Occipital lobe (tissue), 2 donors: ENCODE measurements around the gene TNFAIP8L1. TPM values are rescaled to one million over a fixed set of nuclear protein-coding genes. Genes with fewer than 3 reads are reported as not detected.
"Not testable (repeated sequence)": the region's sequence is repeated elsewhere in the genome, so short reads cannot be mapped to it uniquely, and the experiment has no call there.

ENCODE experiments used
- DNase-seq: peaks from one replicate; lab custom pipeline; 2025; lab: John Stamatoyannopoulos, UW
- total RNA-seq: library from RNA; depleted of rRNA; stranded (reverse); fragments of >200 nt; gene quantifications from one replicate; pipeline ENCODE4 v1.2.3, GENCODE V29; 2014

Gene TNFAIP8L1
- total RNA-seq, 1 donor from 2014 or later: 5.6 TPM

DNA sequence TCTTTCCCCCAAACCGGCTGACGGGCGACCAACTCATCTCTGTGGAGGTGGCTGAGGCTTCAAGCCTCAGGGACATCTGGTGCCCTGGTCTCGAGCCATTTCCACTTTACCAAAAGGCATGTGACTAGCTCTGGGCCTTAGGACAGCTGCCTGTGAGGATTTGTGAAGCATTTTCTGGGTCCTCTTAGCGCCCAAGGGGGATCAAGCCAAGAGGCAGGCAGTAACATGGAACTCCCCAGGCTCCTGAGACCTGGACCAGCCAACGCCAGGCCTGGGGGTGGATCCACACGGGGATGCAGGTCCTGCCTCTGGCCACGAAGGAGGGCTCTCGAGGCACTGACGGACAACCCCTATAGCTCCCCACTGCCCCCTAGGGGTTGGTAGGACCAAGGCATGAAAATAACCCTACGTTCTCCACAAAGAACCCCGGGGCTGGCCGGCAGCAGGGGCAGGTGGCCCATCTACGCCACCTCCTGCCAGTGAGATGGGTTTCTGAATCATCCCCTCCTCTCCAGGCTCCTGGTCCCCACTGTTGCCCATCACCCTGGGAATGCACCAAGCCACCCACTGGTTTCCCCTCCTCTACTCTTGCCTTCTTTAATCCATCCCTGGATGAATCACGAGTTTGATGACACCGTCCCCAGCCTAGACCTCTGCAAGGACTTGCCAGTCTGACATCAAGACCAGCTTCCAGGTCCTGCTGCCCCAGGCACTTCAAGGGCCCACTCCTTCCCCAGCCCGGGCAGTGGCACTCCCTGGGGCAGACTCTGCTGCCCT is 37.8 kb downstream of the TNFAIP8L1 start:
- peak; percentile 43 for DNase-seq

DNA sequence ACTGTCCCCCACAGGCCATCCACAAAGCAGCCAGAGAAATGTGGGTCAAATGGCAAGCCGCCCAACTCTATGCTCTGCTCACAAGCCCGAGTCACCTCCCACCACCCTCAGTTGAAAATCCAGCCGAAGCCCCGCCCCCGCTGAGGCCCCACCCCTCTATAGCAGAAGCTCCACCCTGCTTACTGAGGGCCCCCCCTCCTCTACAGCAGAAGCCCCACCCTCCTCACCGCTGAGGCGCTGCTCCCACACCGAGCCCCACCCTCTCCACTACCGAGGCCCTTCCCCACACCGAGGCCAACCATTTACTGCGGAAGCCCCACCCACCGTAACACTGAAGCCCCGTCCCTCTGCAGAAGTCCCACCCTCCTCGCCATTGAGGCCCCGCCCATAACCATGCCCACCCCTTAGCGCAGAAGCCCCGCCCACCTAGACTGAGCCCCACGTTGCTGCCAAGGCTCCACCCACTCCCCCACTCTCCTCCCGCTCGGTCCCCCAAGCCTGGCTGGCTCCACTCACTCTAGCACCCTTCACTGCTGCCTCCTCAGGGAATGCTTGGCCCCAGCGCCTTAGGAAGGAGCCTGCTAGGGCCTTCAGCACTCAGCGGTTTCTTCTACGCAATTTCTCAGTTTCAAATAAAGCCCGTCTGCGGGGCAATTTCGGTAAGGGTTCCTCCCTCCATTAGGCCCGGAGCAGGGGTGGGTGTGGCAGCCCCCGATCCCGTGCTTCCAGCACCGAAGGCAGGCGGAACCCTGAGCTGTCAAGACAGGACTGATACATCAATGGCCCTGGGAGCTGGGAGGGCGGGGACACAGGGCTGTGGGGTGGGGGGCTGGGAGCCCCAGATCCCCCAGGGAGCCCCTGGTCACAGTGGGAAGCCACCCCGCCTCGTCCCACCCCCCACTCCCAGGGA is 39.8 kb downstream of the TNFAIP8L1 start:
- DNase-seq: no peak

DNA sequence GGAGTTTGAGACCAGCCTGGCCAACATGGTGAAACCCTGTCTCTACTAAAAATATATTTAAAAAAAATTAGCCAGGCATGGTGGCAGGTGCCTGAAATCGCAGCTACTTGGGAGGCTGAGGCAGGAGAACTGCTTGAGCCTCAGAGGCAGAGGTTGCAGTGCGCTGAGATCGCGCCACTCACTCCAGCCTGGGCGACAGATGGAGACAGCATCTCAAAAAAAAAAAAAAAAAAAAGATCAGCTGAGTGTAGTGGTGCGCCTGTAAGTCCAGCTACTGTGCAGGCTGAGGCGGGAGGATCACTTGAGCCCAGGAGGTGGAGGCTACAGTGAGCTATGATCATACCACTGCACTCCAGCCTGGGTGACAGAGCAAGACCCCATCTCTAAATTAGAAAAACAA is 40.7 kb downstream of the TNFAIP8L1 start:
- DNase-seq: not testable (repeated sequence)

DNA sequence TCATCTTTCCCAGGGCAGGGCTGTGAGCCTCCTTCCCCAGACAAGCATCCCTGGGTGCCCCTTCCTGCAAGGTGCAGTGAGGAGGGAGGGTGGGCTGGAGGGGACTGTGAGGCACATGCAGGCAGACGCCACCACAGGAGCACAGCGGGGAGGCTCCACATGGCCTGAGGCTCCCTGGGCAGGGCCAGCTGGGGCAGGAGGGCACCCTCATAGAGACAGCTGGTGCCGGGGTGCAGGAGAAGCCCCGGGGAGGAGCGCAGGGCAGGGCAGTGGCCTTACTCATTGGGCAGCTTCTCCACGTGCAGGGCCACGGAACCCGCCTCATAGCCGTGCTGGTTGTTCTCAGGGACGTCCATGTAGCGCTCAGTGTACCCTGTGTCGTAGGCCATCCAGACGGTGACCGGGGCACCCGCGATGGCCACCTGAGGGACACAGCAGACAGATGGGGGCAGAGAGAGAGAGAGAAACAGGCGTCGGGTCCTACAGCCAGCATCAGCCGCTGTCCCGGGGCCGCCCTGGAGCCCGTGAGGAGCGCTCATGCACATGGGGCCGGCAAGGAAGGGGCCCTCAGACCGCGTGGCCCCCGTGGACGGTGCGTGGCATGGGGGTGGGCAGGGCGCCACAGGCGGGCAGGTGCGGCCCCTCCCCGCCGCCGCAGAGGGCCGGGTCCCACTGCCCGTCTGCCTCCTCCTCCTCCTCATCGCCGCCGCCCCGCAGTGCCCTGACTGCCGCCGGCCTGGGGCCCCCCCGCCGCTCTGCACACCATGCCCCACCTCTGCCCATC is 43.3 kb downstream of the TNFAIP8L1 start:
- DNase-seq: no peak

DNA sequence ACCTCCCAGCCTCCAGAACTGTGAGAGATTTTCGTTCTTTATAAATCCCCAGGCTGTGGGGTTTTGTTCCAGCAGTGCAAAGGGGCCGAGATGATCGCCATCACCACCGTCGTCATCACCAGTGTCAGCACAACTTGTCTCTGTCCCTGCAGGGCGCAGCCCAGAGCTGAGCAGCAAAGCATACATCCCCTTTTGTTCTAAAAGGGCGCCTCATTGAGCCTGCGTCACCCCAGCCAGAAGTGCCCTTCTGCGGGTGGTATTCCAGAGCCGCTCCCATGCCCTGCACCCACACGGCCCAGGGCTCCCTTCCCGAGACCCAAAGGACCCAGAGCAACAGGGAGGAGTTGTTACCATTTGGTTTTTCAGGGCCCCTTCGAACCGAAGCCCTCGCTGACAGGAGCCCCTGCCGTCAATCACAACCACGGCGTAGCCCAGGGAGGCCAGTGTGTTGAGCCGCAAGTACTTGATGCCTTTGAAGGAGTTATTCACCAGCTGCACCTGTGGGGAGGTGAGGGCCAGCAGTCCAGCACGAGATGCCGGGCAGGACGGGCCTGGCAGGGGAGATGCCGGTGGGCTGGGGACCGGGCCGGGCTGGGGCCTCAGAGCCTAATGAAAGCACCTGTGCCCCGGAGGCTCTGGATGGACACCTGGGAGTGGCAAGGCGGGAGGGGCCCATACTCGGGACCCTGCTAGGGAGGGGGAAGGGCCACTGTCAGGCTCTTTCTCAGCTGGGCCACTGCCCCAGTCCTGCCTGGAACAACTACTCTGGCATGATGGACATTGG is 45.2 kb downstream of the TNFAIP8L1 start:
- no peak for DNase-seq

DNA sequence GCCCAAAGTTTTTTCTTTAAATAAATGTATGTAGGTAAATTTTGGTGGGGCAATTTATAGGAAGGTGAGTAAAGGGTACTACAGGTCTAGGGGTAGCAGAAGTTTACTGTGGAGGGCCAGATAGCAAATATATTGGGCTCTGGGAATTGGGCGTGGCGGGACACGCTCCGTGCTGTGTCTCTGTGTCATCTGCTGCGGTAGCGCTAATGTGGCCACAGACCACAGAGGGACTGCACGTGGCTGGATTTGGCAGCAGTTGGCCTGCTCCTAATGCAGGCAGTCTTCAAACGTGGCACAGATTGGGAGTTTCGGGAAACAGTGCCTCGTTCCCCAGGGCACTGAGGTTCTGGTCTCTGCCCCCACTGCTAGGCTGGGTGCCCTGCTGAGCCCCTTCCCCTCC is 47.4 kb downstream of the TNFAIP8L1 start:
- no peak for DNase-seq

DNA sequence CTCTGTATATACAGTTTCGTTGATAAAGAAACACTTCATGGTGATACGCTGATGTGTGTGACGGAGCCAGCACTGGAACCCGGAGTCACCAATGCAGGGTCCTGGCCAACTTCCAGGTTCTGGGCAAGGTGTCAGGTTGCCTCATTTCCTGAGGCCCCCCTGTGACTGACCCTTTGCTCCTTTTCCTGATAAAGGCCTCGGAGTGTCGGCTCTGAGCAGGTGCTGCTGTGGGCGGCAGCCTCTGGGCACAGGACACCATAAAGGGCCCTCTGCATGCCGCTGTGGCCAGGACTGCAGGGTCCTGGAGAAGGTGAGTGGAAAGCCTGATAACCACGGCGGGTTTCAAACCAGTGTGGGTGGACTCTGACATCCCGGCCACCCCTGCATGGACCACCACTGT is 48.1 kb downstream of the TNFAIP8L1 start:
- DNase-seq: no peak

DNA sequence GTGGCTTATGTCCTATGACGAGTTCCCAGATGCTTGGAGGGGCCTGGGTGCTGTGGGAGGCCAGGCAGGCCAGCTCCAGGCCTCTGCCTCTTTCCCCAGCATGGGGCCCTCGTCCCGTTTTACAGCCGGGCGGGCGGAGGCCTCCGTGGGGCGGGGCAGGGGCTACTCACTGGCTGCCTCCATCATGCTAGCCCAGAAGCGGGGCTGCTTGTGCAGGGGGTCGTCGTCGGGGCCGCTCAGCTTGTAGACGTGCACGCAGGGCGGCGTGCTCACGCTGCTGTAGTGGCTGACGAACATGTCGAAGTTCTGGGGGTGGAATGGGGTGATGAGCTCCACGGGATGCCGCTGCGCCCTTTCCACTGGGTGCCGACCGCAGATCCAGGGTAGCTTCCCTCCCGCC is 49.3 kb downstream of the TNFAIP8L1 start:
- no peak for DNase-seq

DNA sequence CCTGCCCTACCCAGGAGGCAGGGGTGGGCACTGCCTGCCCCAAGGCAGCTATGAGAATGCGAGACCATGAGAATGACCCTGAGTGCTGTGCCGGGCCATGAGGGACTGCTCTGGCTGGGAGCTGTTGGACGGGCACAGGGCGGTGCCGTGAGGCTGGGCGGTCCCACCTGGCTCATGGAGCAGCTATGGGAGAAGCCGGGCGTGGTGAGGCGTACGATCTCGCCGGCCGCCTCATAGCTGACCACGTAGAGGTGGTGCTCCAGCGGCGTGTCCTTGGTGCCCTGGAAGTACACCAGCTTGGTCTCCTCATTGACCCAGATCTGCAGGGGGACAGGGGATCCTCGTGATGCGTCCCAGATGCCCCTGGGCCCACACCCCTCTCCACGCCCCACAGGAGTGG is 50.1 kb downstream of the TNFAIP8L1 start:
- DNase-seq: no peak

DNA sequence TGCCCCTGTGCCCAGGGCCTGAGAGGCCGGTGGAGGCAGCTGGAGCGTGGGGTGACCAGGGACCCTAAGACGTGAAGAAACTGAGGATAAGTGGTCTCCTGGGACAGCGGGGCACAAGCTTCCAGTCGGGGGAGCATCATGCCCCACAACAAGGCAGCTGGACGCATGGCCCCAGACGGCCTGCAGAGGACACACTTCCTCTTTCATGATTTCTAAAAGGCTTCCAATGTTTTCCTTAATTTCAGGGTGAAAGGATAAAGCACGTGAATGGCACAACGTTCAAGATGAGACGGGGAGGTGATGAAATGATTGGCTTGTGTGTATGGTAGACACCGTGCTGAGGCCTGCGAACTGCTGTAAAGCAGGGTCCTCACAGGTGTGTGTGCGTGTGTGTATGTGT is 51.0 kb downstream of the TNFAIP8L1 start:
- DNase-seq: no peak

DNA sequence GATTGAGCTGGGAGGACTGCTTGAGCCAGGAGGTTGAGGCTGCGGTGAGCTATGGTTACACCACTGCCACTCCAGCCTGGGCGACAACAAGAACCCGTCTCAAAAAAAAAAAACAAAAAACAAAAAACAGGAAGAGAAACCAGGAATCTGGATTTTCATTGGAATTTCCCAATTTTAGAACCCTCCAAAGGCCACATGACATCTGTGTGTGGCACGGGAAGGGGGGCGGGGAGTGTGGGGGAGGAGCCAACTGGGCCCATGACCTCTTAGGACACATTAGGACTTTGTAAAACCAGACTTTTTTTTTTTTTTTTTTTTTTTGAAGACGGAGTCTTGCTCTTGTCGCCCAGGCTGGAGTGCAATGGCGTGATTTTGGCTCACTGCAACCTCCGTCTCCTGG is 52.1 kb downstream of the TNFAIP8L1 start:
- no peak for DNase-seq

DNA sequence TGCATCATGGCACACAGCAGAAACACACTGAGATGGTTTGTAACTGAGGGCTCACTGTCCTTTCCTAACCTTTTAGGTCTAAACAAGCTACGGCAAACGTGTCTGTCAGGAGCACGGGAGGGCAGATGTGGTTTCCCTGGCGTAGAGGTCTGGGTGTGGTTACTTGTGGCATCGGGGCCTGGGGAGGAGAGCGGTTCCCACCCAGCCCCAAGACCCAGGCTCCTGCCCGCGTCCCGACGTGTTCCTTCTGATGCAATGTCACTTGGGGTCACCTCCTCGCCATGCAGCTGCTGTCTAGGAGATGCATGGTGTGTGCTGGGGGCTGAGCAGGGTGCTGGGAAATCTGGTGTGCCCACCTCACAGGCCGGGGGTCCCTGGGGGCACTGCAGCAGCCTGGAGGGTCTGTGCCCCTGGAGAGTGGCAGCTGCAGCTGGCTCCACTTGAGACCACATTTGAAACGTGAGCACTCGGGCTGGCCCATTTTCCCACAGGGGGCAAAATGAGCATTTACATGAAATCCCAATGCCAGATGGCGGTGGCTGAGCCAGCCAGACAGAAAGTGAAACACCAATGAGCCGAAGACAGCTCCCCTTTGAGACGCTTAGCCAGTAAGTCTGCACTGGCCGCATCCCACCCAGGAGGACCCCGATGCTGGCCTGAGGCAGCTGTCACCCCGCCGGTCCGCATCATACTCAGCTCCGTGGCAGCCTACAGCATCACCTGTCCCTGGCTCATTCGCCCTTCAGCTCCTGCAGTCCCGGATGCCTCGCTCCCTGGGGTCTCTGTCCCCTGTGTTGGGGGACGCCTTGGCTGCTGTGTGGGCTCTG is 53.1 kb downstream of the TNFAIP8L1 start:
- no peak for DNase-seq

DNA sequence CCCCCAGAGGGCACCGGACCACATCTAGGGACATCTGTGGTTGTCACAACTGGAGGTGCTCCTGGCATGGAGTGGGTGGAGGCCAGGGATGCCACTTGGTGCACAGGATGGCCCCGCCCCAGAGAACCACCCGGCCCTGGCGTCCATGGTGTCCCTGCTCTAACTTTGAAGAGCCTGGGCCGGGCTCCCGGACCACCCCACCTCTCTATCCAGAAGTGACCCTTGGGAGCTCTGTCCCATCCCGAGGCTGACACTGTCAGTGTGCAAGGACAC is 53.7 kb downstream of the TNFAIP8L1 start:
- no peak for DNase-seq

DNA sequence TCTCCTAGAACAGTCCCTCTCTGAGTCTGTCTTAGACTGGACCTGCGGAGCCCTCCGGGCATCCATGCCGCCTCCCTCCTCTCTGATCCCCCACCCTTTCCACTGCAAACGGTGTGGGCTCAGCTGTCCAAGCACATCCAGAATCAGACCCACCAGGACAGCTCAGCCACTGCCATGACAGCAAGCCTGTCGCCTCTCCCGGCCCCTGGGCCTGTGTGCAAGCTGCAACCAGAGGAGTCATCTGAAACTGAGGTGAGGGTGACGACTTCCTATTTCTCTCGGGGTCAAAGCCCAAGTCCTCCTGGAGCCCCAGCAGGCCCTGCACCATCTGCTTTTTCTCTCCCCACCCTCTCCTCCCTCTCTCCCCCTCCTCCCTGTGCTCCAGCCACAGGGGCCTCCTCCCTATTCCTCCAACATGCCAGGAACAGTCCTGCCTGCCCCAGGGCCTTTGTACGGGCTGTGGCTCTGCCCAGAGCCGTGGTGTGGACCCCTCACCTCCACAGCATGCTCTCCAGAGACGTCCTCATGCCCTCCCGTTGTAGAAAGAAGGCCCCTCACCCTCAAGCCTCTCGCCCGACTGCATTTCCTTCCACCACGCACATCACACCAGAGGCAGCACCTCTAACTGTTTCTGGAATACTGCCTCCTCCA is 54.3 kb downstream of the TNFAIP8L1 start:
- DNase-seq: no peak

DNA sequence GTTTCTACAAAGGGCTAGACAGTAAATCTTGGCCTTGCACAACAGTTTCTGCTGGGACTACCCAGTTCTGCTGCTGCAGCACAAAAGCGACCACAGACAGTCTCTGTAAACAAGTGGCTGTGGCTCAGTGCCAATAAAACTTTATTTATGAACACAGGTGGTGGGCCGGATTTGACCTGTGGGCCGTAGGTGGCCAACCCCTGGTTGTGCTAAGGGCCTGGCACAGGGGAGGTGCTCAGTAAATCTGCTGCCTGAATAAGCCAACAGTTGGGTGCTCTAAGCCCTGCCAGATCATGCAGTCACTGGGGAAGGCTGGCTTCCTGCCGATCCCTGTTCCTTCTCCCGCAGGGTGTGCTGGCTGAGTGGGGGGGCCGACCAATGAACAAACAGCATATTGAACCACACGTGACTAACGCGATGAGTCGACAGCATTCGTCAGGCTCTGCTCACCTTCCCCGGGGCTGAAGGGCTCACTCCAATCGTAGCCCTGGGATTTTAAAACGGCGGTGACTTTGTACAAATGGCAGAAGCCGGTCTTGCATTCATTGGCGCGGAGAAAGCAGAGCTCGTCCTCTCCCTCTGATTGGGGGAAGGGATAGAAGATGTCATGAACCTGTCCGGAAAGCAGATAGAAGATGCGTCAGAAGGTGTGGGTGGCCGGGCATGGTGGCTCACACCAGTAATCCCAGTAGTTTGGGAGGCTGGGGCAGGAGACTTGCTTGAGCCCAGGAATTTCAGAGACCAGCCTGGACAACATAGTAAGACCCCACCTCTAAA is 55.1 kb downstream of the TNFAIP8L1 start:
- DNase-seq: peak; percentile 46

DNA sequence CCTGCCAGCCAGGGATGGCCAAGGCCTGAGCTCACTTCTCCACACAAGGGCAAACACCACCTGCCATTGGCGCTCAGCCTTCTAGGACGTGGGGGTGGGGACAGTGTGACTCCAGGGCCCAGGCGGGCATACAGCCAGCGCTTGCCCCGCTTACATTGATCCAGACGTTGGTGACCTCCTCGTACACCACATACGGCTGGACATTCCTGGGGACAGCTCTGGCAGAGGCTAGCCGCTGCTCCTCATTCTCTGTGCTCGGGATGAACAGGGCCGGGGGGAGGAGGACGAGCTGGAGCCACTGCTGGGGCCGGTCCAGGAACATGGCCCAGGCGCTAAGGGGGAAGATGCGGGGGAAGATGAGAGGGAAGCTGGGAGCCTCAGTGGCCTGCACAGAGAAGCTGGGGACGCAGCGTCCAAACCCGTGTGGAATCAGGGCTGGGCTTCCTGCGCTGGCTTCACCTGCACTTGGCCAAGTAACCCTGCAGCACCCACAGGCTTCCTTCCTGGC is 56.0 kb downstream of the TNFAIP8L1 start:
- no peak for DNase-seq

DNA sequence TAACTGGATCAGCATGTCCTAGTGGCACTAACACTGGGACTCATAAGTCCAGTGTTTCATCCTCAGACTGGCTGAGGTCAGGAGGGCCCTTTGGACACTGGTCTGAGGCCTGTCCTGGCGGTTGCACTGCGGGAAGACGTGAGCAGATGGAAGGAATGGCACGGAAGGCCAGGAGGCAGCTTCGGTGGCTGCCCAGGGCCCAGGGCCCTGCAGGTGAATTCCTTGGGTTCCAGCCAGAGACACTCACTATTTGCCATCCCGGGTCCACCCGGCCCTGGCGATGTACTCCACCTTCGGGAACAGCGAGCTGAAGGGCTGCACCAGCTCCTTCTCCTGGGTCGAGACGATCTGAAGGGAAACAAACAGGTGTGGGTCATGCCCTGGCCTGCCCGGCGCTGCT is 58.0 kb downstream of the TNFAIP8L1 start:
- DNase-seq: no peak

DNA sequence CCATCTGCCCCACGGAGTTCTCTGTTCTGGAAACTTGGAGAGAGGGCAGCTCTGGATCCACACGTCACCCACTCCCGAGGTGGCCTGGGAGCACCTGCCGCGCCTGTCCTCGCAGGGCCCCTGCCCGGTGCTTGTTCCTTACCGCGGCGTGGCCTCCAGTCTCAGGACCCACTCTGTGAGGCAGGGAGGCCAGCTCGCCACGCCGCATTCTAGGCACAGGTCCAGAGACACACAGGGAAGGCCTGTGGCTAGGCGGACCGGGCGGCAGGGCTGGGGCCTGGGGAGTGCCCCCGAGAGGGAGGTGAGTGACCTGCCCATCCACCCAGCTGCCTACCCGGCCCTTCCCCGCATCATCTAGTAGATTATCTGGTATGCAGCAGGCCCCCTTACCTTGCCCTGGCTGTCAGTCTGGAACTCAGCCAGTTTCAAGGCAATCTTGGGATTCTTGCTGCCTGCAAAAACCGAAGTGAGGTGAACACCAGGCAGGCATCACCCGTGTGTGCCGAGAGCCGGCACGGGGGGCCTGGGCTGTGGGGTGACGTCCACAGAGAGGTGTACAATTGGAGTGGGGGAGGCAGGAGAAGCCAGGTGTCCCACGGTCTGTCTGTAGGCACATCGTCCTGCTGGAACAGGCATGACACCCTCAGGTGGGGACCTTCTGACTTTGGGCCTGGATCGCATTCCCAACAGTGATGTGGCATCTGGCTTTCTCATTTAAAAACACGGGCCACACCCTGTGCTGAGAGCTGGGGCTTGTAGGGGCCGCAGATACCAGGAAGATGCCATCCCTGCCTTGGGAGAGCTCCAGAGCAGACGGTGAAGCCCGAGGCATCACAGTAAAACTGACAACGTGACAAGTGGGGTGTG is 60.7 kb downstream of the TNFAIP8L1 start:
- no peak for DNase-seq
